Right renal pelvis (tissue), 4 donors: ENCODE data around the gene DOCK4. TPM values are rescaled to one million over a fixed set of nuclear protein-coding genes. Genes with fewer than 3 reads are reported as not detected.

ENCODE experiments used
- DNase-seq, 4 donors: peaks; one replicate each; pipeline ENCODE4 v3.0.0-alpha.2; 2013; ENCODE audit warnings: low read depth in 4 of 4, low spot score in 3 of 4, missing footprints in 1 of 4
- polyA plus RNA-seq, 4 donors: library from polyadenylated mRNA; unstranded; fragments of 120-200 nt; gene quantifications; one replicate each; pipeline ENCODE4 v1.2.1, GENCODE V29; 2013; ENCODE audit not compliant: insufficient read length in 4 of 4

DOCK4 gene
- polyA plus RNA-seq, 4 donors: 20.1 to 26.6 (median 21.4) TPM

GRCh38 chr7:112192236-112193154 is 13.7 kb downstream of the DOCK4 start:
- no peak for DNase-seq

- no peak for DNase-seq
These were observed 16.1 kb downstream of the DOCK4 start for GRCh38 chr7:112190120-112190519.

GRCh38 chr7:112189691-112190090 is 16.5 kb downstream of the DOCK4 start:
- DNase-seq: no peak

GRCh38 chr7:112188257-112188656 is 17.9 kb downstream of the DOCK4 start:
- no peak for DNase-seq

DNA sequence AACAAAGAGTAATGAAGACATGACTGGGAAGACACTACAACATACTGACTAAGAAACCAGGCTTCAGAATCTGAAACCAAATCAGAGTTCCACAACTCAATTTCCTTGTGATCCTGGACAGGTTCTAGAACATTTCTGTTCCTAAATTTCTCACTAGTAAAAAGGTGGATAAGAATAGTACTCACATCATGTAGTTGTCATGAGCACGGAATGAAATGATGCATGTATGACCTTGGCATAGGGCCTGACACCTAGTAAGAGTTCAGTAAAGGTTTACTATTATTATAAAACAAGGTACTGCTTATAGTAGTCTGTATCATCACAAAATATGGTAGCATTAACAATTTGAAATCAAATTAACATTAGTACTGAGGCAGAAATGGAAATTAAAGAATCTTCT is 19.9 kb downstream of the DOCK4 start:
- no peak for DNase-seq

DNA sequence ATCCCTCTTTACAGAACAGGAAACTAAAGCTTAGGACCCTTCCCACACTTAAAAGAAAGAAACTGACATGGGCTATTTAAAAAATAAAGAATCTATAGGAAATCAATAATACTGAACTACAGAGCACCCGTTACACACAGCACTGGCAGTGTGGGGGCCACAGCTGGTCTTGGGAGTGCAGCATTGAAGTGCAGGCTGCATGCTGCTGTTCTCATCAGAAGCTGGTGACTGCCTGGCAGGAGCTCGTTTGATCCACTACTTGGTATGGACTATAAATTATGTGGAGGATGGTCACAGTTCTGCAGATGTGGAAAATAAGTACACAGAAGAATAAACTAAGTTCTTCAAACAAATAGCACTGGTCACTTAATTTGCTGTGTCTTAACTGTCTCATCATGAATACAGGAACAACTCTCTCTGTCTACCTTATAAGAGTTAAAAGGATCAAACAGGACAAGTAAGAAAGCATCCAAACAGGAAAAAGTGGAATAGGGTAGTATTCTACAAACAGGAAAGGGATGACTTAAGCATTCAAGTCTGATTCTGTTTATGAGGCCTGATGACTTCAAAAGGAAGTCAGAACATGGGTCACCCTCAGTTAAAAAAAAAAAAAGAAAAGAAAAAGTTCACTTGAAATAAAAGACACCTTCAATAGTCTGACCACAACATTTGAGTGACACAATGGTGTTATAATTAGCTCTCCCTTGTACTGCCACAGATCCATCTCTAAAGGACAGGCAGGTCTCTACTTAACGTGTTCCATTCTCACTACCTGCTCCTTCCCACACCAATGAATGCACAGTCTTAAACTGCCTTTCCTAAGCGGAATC is 21.0 kb downstream of the DOCK4 start:
- DNase-seq: no peak

DNA sequence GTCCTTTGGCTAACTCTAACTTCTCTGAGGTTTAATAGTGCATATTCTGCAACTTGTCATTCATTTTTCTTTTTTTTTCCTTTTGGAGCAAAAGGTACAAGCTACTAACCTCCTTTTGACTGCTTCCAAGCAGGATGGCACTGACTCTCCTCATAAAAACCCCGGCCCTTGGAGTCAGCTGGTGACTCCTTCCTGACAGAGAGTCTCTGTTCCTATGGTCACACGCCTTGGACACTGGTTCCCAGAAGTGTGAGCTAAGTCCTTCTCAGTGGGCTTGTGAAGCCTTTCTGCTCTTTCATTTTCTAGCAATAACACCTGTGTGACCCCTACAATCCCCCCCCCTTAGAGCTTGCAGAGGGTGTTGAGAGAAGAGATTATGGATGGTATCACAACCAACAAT is 21.7 kb downstream of the DOCK4 start:
- DNase-seq: no peak

DNA sequence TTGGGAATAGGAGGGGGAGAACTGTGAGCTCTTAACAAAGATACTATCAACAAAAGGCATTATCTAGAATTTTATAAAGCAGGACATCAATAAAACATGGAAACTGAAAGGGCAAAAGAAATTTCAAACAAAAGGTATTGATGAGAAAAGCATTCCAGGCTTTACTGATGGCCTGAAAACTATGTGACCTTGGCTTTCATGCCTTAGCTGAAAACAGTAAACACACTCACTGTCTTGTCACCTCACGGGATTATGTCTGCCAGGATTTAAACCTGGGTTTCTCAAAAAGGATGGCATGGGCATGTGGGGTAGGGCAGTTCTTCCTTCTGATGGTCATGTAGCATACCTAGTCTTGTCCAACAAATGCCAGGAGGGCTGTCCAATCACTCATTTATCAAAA is 22.9 kb downstream of the DOCK4 start:
- no peak for DNase-seq

GRCh38 chr7:112182749-112183148 is 23.4 kb downstream of the DOCK4 start:
- no peak for DNase-seq

- no peak for DNase-seq
These were observed 26.0 kb downstream of the DOCK4 start for GRCh38 chr7:112180223-112180622.

GRCh38 chr7:112176693-112177415 is 29.3 kb downstream of the DOCK4 start:
- DNase-seq: no peak

GRCh38 chr7:112176241-112176640 is 30.0 kb downstream of the DOCK4 start:
- DNase-seq: no peak

DNA sequence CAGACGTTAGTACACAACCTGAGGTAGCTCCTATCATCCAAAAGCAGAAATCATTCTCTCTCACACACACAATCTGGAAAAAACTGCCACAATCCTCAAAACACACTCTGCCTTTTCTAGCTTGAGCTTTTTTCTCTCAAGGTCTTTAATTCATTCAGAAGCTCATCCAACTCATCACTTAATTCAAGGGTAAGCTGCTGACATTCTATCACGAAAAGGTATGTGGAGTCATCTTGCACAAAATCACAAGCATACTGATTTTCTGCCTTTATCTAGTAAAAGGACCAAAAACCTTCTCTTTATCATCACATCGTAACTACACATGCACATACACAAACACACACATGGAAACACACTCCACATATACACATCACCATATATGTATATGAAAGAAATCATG is 32.0 kb downstream of the DOCK4 start:
- no peak for DNase-seq

GRCh38 chr7:112173568-112173905 is 32.7 kb downstream of the DOCK4 start:
- no peak for DNase-seq

GRCh38 chr7:112172870-112173567 is 33.2 kb downstream of the DOCK4 start:
- DNase-seq: no peak

DNA sequence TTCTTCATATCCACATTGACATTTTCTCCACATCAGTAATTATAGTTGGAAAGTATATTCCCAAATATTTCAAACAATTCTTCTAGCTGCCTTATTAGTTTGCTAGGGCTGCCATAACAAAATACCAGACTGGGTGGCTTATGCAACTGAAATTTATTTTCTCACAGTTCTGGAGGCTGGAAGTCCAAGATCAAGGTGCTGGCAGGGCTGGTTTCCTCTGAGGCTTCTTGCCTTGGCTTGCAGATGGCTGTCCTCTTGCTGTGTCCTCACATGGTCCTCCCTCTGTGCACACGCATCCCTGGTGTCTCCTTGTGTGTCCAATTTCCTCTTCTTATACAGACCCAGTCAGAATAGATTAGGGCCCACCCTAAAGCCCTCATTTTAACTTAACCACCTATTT is 34.5 kb downstream of the DOCK4 start:
- no peak for DNase-seq

DNA sequence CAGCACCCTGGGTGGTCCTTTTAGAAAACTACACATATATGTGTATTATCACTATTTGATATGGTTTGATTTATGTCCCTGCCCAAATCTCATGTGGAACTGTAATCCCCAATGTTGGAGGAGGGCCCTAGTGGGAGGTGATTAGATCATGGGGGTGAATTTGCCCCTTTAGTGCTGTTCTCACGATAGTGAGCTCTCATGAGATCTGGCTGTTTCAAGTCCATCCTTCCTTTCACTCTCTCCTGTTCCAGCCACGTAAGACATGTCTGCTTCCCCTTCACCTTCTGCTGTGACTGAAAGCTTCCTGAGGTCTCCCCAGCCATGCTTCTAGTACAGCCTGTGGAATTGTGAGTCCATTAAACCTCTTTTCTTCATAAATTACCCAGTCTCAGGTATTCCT is 37.3 kb downstream of the DOCK4 start:
- DNase-seq: no peak

GRCh38 chr7:112167147-112167546 is 39.1 kb downstream of the DOCK4 start:
- DNase-seq: no peak

GRCh38 chr7:112162784-112163506 is 43.3 kb downstream of the DOCK4 start:
- no peak for DNase-seq
